ENCODE measurements around the gene DHRS3. TPM values are rescaled to one million over a fixed set of nuclear protein-coding genes. Genes with fewer than 3 reads are reported as not detected.

Gene DHRS3
- total RNA-seq, 6 donors from 2014 or later, result 84.9 to 154 (median 119) TPM

DNA sequence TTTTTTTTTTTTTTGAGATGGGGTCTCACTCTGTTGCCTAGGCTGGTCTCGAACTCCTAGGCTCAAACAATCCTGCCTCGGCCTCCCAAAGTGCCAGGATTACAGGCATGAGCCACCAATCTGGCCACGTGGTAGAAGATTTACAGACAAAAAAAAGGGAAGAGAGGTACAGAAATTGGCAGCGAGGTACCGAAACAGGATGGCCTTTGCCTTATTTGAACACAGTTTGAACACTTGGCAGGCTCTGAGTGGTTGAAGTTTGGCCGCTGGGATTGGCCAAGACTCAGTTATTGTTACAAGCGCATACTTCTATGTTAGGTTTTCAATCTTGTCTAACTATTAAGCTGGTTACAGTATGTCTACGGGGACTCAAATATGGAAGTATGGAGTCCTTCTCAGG lies 19.7 kb upstream of the DHRS3 start:
- Histone ChIP-seq H3K4me3 (no peak overlapping the region), H3K27me3 (no peaks in the 10 kb centered on the region), H3K9me3 (peaks cover 4 to 22% (median 21%) of the 10 kb centered on the region in 4 donors), H3K4me1 (peaks cover 0 to 15% (median 10%) of the 10 kb centered on the region in 4 donors), H3K36me3 (no peaks in the 10 kb centered on the region), H3K27ac (no peak overlapping the region)
- no peak for ATAC-seq (ENCODE audit: low FRiP score in 2 of 2)
- DNase-seq, result no peak
- 90 to 95% methylated on average over 8 of the region's 8 CpGs for WGBS, 2 donors
- TF ChIP-seq EP300 (IDR thresholded peaks at IDR 0.05) (no peak), POLR2A (IDR thresholded peaks at IDR 0.05) (no peak), POLR2AphosphoS5 (IDR thresholded peaks at IDR 0.05) (no peak)
- TF ChIP-seq, protein P1, sequence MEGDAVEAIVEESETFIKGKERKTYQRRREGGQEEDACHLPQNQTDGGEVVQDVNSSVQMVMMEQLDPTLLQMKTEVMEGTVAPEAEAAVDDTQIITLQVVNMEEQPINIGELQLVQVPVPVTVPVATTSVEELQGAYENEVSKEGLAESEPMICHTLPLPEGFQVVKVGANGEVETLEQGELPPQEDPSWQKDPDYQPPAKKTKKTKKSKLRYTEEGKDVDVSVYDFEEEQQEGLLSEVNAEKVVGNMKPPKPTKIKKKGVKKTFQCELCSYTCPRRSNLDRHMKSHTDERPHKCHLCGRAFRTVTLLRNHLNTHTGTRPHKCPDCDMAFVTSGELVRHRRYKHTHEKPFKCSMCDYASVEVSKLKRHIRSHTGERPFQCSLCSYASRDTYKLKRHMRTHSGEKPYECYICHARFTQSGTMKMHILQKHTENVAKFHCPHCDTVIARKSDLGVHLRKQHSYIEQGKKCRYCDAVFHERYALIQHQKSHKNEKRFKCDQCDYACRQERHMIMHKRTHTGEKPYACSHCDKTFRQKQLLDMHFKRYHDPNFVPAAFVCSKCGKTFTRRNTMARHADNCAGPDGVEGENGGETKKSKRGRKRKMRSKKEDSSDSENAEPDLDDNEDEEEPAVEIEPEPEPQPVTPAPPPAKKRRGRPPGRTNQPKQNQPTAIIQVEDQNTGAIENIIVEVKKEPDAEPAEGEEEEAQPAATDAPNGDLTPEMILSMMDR (IDR thresholded peaks at IDR 0.05), result no peak

DNA sequence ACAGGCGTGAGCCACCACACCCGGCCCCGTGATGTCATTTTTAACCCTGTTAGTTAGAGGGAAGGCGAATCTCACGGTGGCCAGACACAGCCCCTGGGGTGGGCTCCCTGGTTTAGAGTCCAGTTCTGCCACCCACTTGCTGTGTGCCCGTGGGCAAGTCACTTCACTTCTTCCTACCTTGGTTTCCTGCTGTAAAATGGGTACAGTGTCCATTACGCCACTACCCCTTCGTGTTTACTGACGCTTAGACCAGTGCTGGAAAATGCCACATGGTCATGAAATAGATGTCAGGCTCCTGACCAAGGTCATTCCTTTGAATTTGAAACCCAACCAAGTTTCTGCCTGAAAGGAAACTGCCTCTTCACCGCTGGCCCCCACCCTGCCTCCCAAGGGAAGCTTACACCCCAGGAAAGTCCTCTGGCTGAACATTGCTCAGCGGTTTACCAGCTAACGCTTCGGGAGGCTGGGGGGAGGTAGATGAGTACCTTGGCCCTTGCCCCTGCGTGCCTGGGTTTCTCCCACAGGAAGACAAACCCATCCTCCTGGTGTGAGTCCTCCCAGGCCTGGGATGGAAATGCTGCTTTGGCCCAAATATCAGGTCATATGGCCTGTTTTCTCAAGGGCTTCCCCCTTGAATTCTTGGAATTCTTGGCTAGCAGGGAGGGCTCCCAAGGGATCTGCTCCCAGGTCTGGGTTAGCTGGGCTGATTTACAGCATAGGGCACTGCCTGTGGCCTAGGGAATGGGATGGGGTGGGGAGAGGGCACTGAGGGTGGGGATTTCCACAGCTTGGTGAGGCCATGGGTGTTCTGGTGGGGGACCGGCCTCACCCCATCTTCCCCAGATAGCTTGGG lies 18.3 kb upstream of the DHRS3 start:
- TF ChIP-seq POLR2AphosphoS5 (IDR thresholded peaks at IDR 0.05) (no peak), EP300 (IDR thresholded peaks at IDR 0.05) (no peak), POLR2A (IDR thresholded peaks at IDR 0.05) (no peak)
- TF ChIP-seq, protein P1 (IDR thresholded peaks at IDR 0.05), result no peak
- Histone ChIP-seq H3K36me3 (no peaks in the 10 kb centered on the region), H3K4me3 (no peak overlapping the region), H3K27ac (no peak overlapping the region), H3K9me3 (peaks cover 4 to 22% (median 20%) of the 10 kb centered on the region in 4 donors), H3K27me3 (no peaks in the 10 kb centered on the region), H3K4me1 (peaks cover 0 to 15% (median 10%) of the 10 kb centered on the region in 4 donors)
- ATAC-seq (ENCODE audit: low FRiP score in 2 of 2) (peak in 1 of 2 donors; percentile 67), DNase-seq (no peak)
- WGBS, 2 donors, result 75 to 91% methylated on average over 10 to 15 of the region's 15 CpGs

GRCh38 chr1:12634696-12635202 lies 16.7 kb upstream of the DHRS3 start:
- Histone ChIP-seq H3K9me3 (peaks cover 0 to 9% (median 6%) of the 10 kb centered on the region in 4 donors), H3K36me3 (no peaks in the 10 kb centered on the region), H3K27ac (no peak overlapping the region), H3K27me3 (no peaks in the 10 kb centered on the region), H3K4me3 (no peak overlapping the region), H3K4me1 (peaks cover 0 to 15% (median 10%) of the 10 kb centered on the region in 4 donors)
- ATAC-seq (ENCODE audit: low FRiP score in 2 of 2) (no peak), DNase-seq (no peak)
- TF ChIP-seq, protein P1 (IDR thresholded peaks at IDR 0.05), result no peak
- TF ChIP-seq POLR2A (IDR thresholded peaks at IDR 0.05), result no peak
- no peak for TF ChIP-seq POLR2AphosphoS5 (IDR thresholded peaks at IDR 0.05)
- TF ChIP-seq EP300 (IDR thresholded peaks at IDR 0.05), result no peak
- WGBS, 2 donors, result 86 to 87% methylated on average over 18 of the region's 18 CpGs

DNA sequence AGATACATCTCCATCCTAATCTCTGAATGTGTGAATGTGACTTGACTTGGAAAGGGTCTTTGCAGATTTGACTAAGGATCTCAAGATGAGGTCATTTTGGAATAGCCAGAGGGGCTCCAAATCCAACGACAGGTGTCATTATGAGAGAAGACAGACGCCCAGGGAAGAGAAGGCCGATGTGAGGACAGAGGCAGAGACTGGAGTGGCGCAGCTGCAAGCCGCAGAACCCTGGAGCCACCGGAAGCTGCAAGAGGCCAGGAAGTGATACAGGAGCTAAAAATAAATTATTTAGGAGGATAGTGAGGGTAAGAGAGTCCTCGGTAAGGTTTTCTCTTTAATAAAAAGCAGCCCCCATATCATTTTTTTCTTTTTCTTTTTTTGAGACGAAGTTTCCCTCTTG lies 16.1 kb upstream of the DHRS3 start:
- 54 to 71% methylated on average over 8 of the region's 8 CpGs for WGBS, 2 donors
- TF ChIP-seq EP300 (IDR thresholded peaks at IDR 0.05) (no peak), POLR2AphosphoS5 (IDR thresholded peaks at IDR 0.05) (no peak), POLR2A (IDR thresholded peaks at IDR 0.05) (no peak)
- TF ChIP-seq, protein P1 (IDR thresholded peaks at IDR 0.05), result no peak

More for the DNA sequence above, 16.1 kb upstream of the DHRS3 start:
- no peak overlapping the region for H3K4me3 ChIP-seq
- peaks cover 0 to 15% (median 10%) of the 10 kb centered on the region in 4 donors for H3K4me1 ChIP-seq
- ATAC-seq (ENCODE audit: low FRiP score in 2 of 2) (no peak), DNase-seq (no peak)
- peaks cover 0 to 3% (median under 1%) of the 10 kb centered on the region in 4 donors for H3K9me3 ChIP-seq
- H3K36me3 ChIP-seq, result no peaks in the 10 kb centered on the region
- H3K27me3 ChIP-seq, result no peaks in the 10 kb centered on the region
- H3K27ac ChIP-seq, result no peak overlapping the region
